ENCODE data around the gene IL1RL1. TPM values are rescaled to one million over a fixed set of nuclear protein-coding genes. Genes with fewer than 3 reads are reported as not detected.

IL1RL1 gene
- total RNA-seq, 1 donor from 2014 or later = not detected

DNA sequence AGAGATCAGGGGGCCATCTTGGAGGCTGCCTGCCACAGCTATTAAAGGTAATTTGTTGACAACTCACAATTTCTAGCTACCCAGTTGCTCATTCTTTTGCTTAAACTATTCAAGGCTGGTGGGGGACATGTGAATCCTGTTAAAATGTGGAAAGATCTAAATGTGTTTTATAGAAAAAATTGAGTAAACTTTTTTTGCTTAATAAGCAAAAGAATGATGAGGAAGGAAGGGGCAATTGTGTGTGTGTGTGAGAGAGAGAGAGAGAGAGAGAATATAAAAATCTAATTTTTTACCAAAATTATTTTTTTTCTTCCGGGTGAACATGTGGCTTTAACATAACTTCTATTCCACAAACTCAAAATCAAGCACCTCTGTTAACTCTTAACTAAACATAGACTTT is 5.2 kb upstream of the IL1RL1 start:
- Mint-ChIP-seq H3K27ac (no peak overlapping the region), H3K27me3 (peaks cover 4% of the 10 kb centered on the region), H3K9me3 (ENCODE audit: low read depth) (no peaks in the 10 kb centered on the region), H3K36me3 (ENCODE audit: insufficient read depth) (no peaks in the 10 kb centered on the region), H3K4me3 (ENCODE audit: low read depth) (no peak overlapping the region), H3K4me1 (ENCODE audit: low read depth) (peaks cover under 1% of the 10 kb centered on the region)
- DNase-seq (ENCODE audit: low spot score, unreplicated experiment) = no peak
- no peak for TF ChIP-seq CTCF (IDR thresholded peaks at IDR 0.05; ENCODE audit: unreplicated experiment)

- no peak overlapping the region for H3K4me3 Mint-ChIP-seq (ENCODE audit: low read depth)
- no peak overlapping the region for H3K27ac Mint-ChIP-seq
These were observed 1.7 kb downstream of the IL1RL1 start for GRCh38 chr2:102313025-102313424.

DNA sequence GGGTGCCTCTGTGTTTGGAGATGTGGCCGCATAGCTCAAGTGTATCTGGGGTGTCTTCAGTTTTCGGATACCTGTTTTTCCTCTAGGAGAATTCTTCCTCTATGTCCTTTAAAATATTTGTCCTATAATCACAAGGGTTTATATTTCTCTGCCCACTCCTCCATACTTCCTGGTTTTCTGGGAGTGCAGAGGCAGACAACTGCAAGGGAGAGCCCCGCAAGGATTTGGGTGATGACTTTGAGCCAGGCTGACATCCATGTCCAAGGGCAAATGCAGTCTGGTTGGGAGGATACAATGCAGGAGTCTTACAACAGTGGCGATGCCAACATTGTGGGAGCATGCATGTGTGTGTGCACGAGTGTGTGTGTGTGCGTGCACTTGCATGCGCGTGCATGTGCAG is 2.1 kb downstream of the IL1RL1 start:
- no peaks in the 10 kb centered on the region for H3K36me3 Mint-ChIP-seq (ENCODE audit: insufficient read depth)
- no peaks in the 10 kb centered on the region for H3K9me3 Mint-ChIP-seq (ENCODE audit: low read depth)
- TF ChIP-seq CTCF (IDR thresholded peaks at IDR 0.05; ENCODE audit: unreplicated experiment) = no peak
- no peak overlapping the region for H3K4me3 Mint-ChIP-seq (ENCODE audit: low read depth)
- H3K27me3 Mint-ChIP-seq = no peaks in the 10 kb centered on the region
- H3K4me1 Mint-ChIP-seq (ENCODE audit: low read depth) = peaks cover 6% of the 10 kb centered on the region
- DNase-seq (ENCODE audit: low spot score, unreplicated experiment) = no peak
- no peak overlapping the region for H3K27ac Mint-ChIP-seq

More at GRCh38 chr2:102313025-102313424, 1.7 kb downstream of the IL1RL1 start:
- Mint-ChIP-seq H3K36me3 (ENCODE audit: insufficient read depth) (no peaks in the 10 kb centered on the region), H3K27me3 (no peaks in the 10 kb centered on the region), H3K4me1 (ENCODE audit: low read depth) (peaks cover 6% of the 10 kb centered on the region), H3K9me3 (ENCODE audit: low read depth) (no peaks in the 10 kb centered on the region)
- TF ChIP-seq CTCF (IDR thresholded peaks at IDR 0.05; ENCODE audit: unreplicated experiment) = no peak
- no peak for DNase-seq (ENCODE audit: low spot score, unreplicated experiment)

DNA sequence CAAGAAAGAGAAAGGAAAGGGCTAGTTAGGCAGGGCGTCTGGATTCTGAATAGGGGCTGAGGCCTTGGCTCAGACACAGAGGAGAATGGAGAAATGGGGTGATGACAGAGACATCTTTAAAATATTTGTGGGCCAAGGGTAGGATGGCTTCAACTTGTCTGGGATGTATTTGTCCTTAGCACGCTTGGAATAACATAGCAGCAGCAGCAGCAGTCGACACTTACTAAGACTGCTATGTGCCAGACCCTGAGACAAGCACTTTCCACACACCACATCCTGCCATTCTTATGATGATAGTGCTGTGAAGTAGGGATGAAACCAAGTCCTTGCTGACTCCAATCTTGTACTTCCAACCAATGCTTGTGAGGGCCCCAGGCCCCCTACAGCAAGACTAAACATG is 2.6 kb downstream of the IL1RL1 start:
- TF ChIP-seq CTCF (IDR thresholded peaks at IDR 0.05; ENCODE audit: unreplicated experiment) = no peak
- Mint-ChIP-seq H3K27me3 (no peaks in the 10 kb centered on the region), H3K36me3 (ENCODE audit: insufficient read depth) (no peaks in the 10 kb centered on the region), H3K4me1 (ENCODE audit: low read depth) (peaks cover 6% of the 10 kb centered on the region), H3K4me3 (ENCODE audit: low read depth) (no peak overlapping the region), H3K9me3 (ENCODE audit: low read depth) (no peaks in the 10 kb centered on the region), H3K27ac (no peak overlapping the region)
- DNase-seq (ENCODE audit: low spot score, unreplicated experiment) = no peak

GRCh38 chr2:102315921-102316320 is 4.6 kb downstream of the IL1RL1 start:
- Mint-ChIP-seq H3K4me3 (ENCODE audit: low read depth) (no peak overlapping the region), H3K27ac (no peak overlapping the region), H3K36me3 (ENCODE audit: insufficient read depth) (no peaks in the 10 kb centered on the region), H3K27me3 (no peaks in the 10 kb centered on the region), H3K9me3 (ENCODE audit: low read depth) (no peaks in the 10 kb centered on the region), H3K4me1 (ENCODE audit: low read depth) (peaks cover 6% of the 10 kb centered on the region)
- DNase-seq (ENCODE audit: low spot score, unreplicated experiment) = no peak
- no peak for TF ChIP-seq CTCF (IDR thresholded peaks at IDR 0.05; ENCODE audit: unreplicated experiment)

Measured in progenitor cell of endocrine pancreas (in vitro differentiated cells).